H1 (cell line): ENCODE data around the gene DAPK2. TPM values are rescaled to one million over a fixed set of nuclear protein-coding genes. Genes with fewer than 3 reads are reported as not detected.

Experiments used
- CTCF ChIA-PET: fragments of 300-600 bp; sonication (Branson Sonifier 250); formaldehyde crosslinking; loops from one replicate; lab custom pipeline; 2021; ENCODE audit not compliant: partially characterized antibody; lab: Charles Lee
- POLR2A ChIA-PET: fragments of 300-600 bp; sonication (Branson Sonifier 250); formaldehyde crosslinking; loops from one replicate; lab custom pipeline; 2021; ENCODE audit warnings: inconsistent platforms; ENCODE audit not compliant: partially characterized antibody; lab: Charles Lee
- DNase-seq, 2 experiments: peaks; one replicate each; pipeline versions ENCODE4 v3.0.0 to v3.0.0-alpha.2; 2010 to 2022; ENCODE audit warnings: low spot score in 2 of 2, low read depth in 1 of 2, mixed read lengths in 1 of 2
- FAIRE-seq: peaks from 2 replicates; lab custom pipeline; 2011; peaks lifted over from hg19 to GRCh38; lab: Jason Lieb, UNC
- H2AFZ ChIP-seq: 2 replicates; pipeline ENCODE4 v1.8.1; 2012; ENCODE audit warnings: low read length, inconsistent platforms
- H2AK5ac ChIP-seq: 2 replicates; pipeline ENCODE4 v1.6.1; 2013; ENCODE audit warnings: low read depth, low read length
- H2BK120ac ChIP-seq: replicated peaks from 2 replicates; pipeline ENCODE3; 2013; ENCODE audit warnings: low read depth, low read length, inconsistent platforms
- H2BK12ac ChIP-seq: 2 replicates; pipeline ENCODE4 v1.6.1; 2013; ENCODE audit warnings: low read depth, low read length
- H2BK15ac ChIP-seq: 2 replicates; pipeline ENCODE4 v1.6.1; 2013; ENCODE audit warnings: low read length
- H2BK20ac ChIP-seq: 2 replicates; pipeline ENCODE4 v1.6.1; 2013; ENCODE audit warnings: low read length
- H2BK5ac ChIP-seq: 2 replicates; pipeline ENCODE4 v1.6.1; 2013; ENCODE audit warnings: low read depth, low read length
- H3K14ac ChIP-seq: 2 replicates; pipeline ENCODE4 v1.6.1; 2013; ENCODE audit warnings: inconsistent platforms; ENCODE audit not compliant: insufficient read length
- H3K18ac ChIP-seq: 2 replicates; pipeline ENCODE4 v1.6.1; 2013; ENCODE audit warnings: low read length; ENCODE audit errors: extremely low read depth
- H3K23ac ChIP-seq: 2 replicates; pipeline ENCODE4 v1.6.1; 2013; ENCODE audit warnings: inconsistent platforms; ENCODE audit not compliant: insufficient read length
- H3K23me2 ChIP-seq: 2 replicates; pipeline ENCODE4 v1.6.1; 2013; ENCODE audit warnings: low read depth, low read length
- H3K27ac ChIP-seq: 2 replicates; pipeline ENCODE4 v1.6.1; 2011; ENCODE audit warnings: low read depth, low read length, inconsistent platforms
- H3K27me3 ChIP-seq, 4 experiments: replicated peaks in 1 of 4; 1 replicate in 1 of 4; 2 replicates in 3 of 4; pipeline versions ENCODE4 v1.6.1 to v1.8.1; 2011 to 2013; ENCODE audit warnings: low read length in 3 of 4, mild to moderate bottlenecking in 3 of 4, inconsistent platforms in 2 of 4, mixed read lengths in 2 of 4, moderate library complexity in 1 of 4; ENCODE audit not compliant: control insufficient read depth in 3 of 4, insufficient read depth in 3 of 4; ENCODE audit errors: extremely low read depth in 1 of 4
- H3K36me3 ChIP-seq, 4 experiments: 2 replicates each; pipeline versions ENCODE4 v1.6.1 to v1.8.1; 2011 to 2013; ENCODE audit warnings: mild to moderate bottlenecking in 4 of 4, low read length in 3 of 4, moderate library complexity in 2 of 4, control low read depth in 1 of 4, inconsistent platforms in 1 of 4; ENCODE audit not compliant: insufficient read depth in 4 of 4, control insufficient read depth in 2 of 4
- H3K4ac ChIP-seq: replicated peaks from 2 replicates; pipeline ENCODE3; 2013; ENCODE audit warnings: low read length, low read depth, mixed read lengths, inconsistent platforms; ENCODE audit not compliant: insufficient read length
- H3K4me1 ChIP-seq, 4 experiments: replicated peaks in 1 of 4; 1 replicate in 1 of 4; 2 replicates in 3 of 4; pipeline versions ENCODE4 v1.6.1 to v1.8.1; 2011 to 2013; ENCODE audit warnings: low read length in 3 of 4, inconsistent platforms in 2 of 4, mixed read lengths in 1 of 4; ENCODE audit not compliant: insufficient read depth in 4 of 4, control insufficient read depth in 3 of 4
- H3K4me2 ChIP-seq, 2 experiments: 2 replicates each; pipeline versions ENCODE4 v1.6.1 to v1.8.1; 2011 to 2013; ENCODE audit warnings: low read depth in 2 of 2, low read length in 2 of 2, control low read depth in 1 of 2, inconsistent platforms in 1 of 2, mild to moderate bottlenecking in 1 of 2; ENCODE audit not compliant: insufficient read depth in 1 of 2
- H3K4me3 ChIP-seq, 4 experiments: fragments of 200-600, 300-600 bp in 1 of 4; sonication (generic), shearing (Covaris generic), sonication (Bioruptor Twin) in 1 of 4; 2 replicates each; pipeline versions ENCODE4 v1.5.1 to v1.8.1; 2011 to 2016; ENCODE audit warnings: low read length in 4 of 4, low read depth in 3 of 4, control low read depth in 2 of 4, inconsistent platforms in 2 of 4, mild to moderate bottlenecking in 2 of 4, mixed read lengths in 1 of 4, moderate library complexity in 1 of 4; ENCODE audit not compliant: insufficient read depth in 2 of 4; ENCODE audit errors: extremely low read depth in 1 of 4
- H3K56ac ChIP-seq: replicated peaks from 2 replicates; pipeline ENCODE3; 2013; ENCODE audit warnings: low read depth, mild to moderate bottlenecking, mixed read lengths, low read length, inconsistent platforms; ENCODE audit not compliant: insufficient read length
- H3K79me1 ChIP-seq: 2 replicates; pipeline ENCODE4 v1.6.1; 2013; ENCODE audit warnings: low read depth, low read length, control low read depth
- H3K79me2 ChIP-seq, 2 experiments: 2 replicates each; pipeline versions ENCODE4 v1.6.1 to v1.8.1; 2012 to 2013; ENCODE audit warnings: low read length in 2 of 2, mild to moderate bottlenecking in 2 of 2, inconsistent platforms in 1 of 2; ENCODE audit not compliant: insufficient read depth in 2 of 2, control insufficient read depth in 1 of 2
- H3K9ac ChIP-seq, 4 experiments: replicated peaks in 1 of 4; 1 replicate in 1 of 4; 2 replicates in 3 of 4; pipeline versions ENCODE4 v1.6.1 to v1.8.1; 2011 to 2013; ENCODE audit warnings: low read depth in 3 of 4, low read length in 3 of 4, control low read depth in 2 of 4, mild to moderate bottlenecking in 2 of 4, moderate library complexity in 2 of 4, inconsistent platforms in 1 of 4; ENCODE audit errors: extremely low read depth in 1 of 4
- H3K9me3 ChIP-seq, 2 experiments: 2 replicates each; pipeline versions ENCODE4 v1.6.1 to v1.8.1; 2012 to 2013; ENCODE audit warnings: mild to moderate bottlenecking in 2 of 2, moderate library complexity in 2 of 2, control low read depth in 1 of 2, inconsistent platforms in 1 of 2, low read depth in 1 of 2, low read length in 1 of 2, mixed read lengths in 1 of 2; ENCODE audit not compliant: insufficient read depth in 2 of 2
- H4K20me1 ChIP-seq, 2 experiments: replicated peaks in 1 of 2; 2 replicates each; pipeline versions ENCODE3 to v1.8.1; 2011 to 2013; ENCODE audit warnings: inconsistent platforms in 2 of 2, low read length in 2 of 2, mild to moderate bottlenecking in 1 of 2; ENCODE audit not compliant: insufficient read depth in 2 of 2, control insufficient read depth in 1 of 2
- H4K5ac ChIP-seq: 2 replicates; pipeline ENCODE4 v1.6.1; 2013; ENCODE audit warnings: low read length, low read depth, mixed read lengths, inconsistent platforms; ENCODE audit not compliant: insufficient read length
- H4K8ac ChIP-seq: 2 replicates; pipeline ENCODE4 v1.8.0; 2013; ENCODE audit warnings: mild to moderate bottlenecking, moderate library complexity, low read length, inconsistent platforms; ENCODE audit not compliant: insufficient read depth; ENCODE audit errors: extremely low read depth
- H4K91ac ChIP-seq: replicated peaks from 2 replicates; pipeline ENCODE3; 2013; ENCODE audit warnings: low read length, mixed read lengths, inconsistent platforms; ENCODE audit not compliant: insufficient read length
- BACH1 ChIP-seq: IDR thresholded peaks from 2 replicates; pipeline ENCODE4 v1.6.1; 2012; ENCODE audit warnings: low read length, improper control_type of control experiment
- CHD2 ChIP-seq: IDR thresholded peaks from 2 replicates; pipeline ENCODE4 v1.6.1; 2012; ENCODE audit warnings: low read length, improper control_type of control experiment
- FOSL1 ChIP-seq: IDR thresholded peaks from 2 replicates; pipeline ENCODE4 v1.6.1; 2011; ENCODE audit warnings: mild to moderate bottlenecking, low read depth, low read length, moderate library complexity; ENCODE audit not compliant: insufficient read depth
- GABPA ChIP-seq: IDR thresholded peaks from 2 replicates; pipeline ENCODE4 v1.6.1; 2011; ENCODE audit warnings: mild to moderate bottlenecking, low read length, moderate library complexity, borderline replicate concordance; ENCODE audit not compliant: insufficient read depth
- GTF2F1 ChIP-seq: IDR thresholded peaks from 2 replicates; pipeline ENCODE4 v1.6.1; 2012; ENCODE audit warnings: low read depth, low read length, improper control_type of control experiment, borderline replicate concordance
- HDAC6 ChIP-seq: IDR thresholded peaks from one replicate; pipeline ENCODE4 v1.7.1; 2012; ENCODE audit warnings: low read depth, mild to moderate bottlenecking, inconsistent platforms, low read length, moderate library complexity
- RNF2 ChIP-seq: fragments of 200-900, 300-1000 bp; sonication (generic); IDR thresholded peaks from 2 replicates; pipeline ENCODE4 v1.7.1; 2016; ENCODE audit warnings: borderline replicate concordance, low read depth, mild to moderate bottlenecking, antibody characterized with exemption, low read length; ENCODE audit not compliant: poor library complexity, severe bottlenecking; ENCODE audit errors: missing control alignments
- RXRA ChIP-seq: IDR thresholded peaks from 2 replicates; pipeline ENCODE4 v1.6.1; 2011; ENCODE audit warnings: low read depth, mild to moderate bottlenecking, low read length, moderate library complexity; ENCODE audit not compliant: insufficient read depth
- SRF ChIP-seq: IDR thresholded peaks from 2 replicates; pipeline ENCODE4 v1.6.1; 2011; ENCODE audit warnings: mild to moderate bottlenecking, low read depth, low read length, moderate library complexity
- TEAD4 ChIP-seq: IDR thresholded peaks from 2 replicates; pipeline ENCODE4 v1.6.1; 2012; ENCODE audit warnings: low read depth, low read length, inconsistent platforms, mixed read lengths
- WGBS, 2 experiments: shearing (Covaris generic) in 1 of 2; methylation state at CpG; one replicate each; pipeline versions ENCODE4 v1.1.6 to v1.1.7; 2013 to 2015; ENCODE audit warnings: low lambda C conversion rate in 2 of 2, mixed read lengths in 2 of 2, inconsistent platforms in 1 of 2, low coverage in 1 of 2, missing lambda C conversion rate in 1 of 2; ENCODE audit not compliant: insufficient replicate concordance in 2 of 2, insufficient coverage in 1 of 2, insufficient read length in 1 of 2; ENCODE audit errors: extremely low coverage in 1 of 2, missing lambda C conversion rate in 1 of 2; 5-methylcytosine and 5-hydroxymethylcytosine counted together
- polyA plus RNA-seq, 7 experiments: library from polyadenylated mRNA; depleted of rRNA in 3 of 7; stranded (reverse) in 5 of 7; unstranded in 2 of 7; fragments of >200 nt in 5 of 7; fragments of 200-250 nt in 2 of 7; gene quantifications; 1 replicate in 5 of 7; 2 replicates in 1 of 7; 4 replicates in 1 of 7; pipeline versions ENCODE4 v1.2.1 to v1.2.3, GENCODE V29; 2011 to 2013; ENCODE audit warnings: missing spikeins in 2 of 7, mixed read lengths in 2 of 7
- total RNA-seq: library from RNA; stranded (reverse); fragmentation: NEBNext Ultra II Directional; extraction: Animal tissue kit (Norgen Biotek cat#: 25700); gene quantifications from 2 replicates; pipeline ENCODE4 v1.2.1, GENCODE V29; 2021

DAPK2 gene
- total and polyA plus RNA-seq, 2 of the 8 experiments (the other 6 are each of a cell fraction or from before 2014, with no cell fraction given): 1.8 to 2.9 TPM

GRCh38 chr15:63969652-63970421, 76.4 kb downstream of the DAPK2 start:
- H2BK20ac ChIP-seq: 0 out of 2 replicates have a peak overlapping the region, but pooled peaks have one; percentile 15
- H3K36me3 ChIP-seq: no peaks in the 10 kb centered on the region
- H2BK5ac ChIP-seq: no peak overlapping the region
- no peaks in the 10 kb centered on the region for H3K9me3 ChIP-seq
- ChIA-PET CTCF (interaction anchor here (1.3 to 7.8 kb wide), 6 partner anchors 8 to 218 kb away, joined by 3 to 56 read pairs (median 6); no protein-coding TSS in a partner anchor), POLR2A (interaction anchor here (0.6 kb wide), 1 partner anchor 250 kb away, joined by 3 read pairs; no protein-coding TSS in a partner anchor)
- H2BK120ac ChIP-seq: no peak overlapping the region
- TF ChIP-seq HDAC6: no peak
- TF ChIP-seq SRF: no peak
- TF ChIP-seq GTF2F1: no peak
- TF ChIP-seq TEAD4: no peak
- TF ChIP-seq BACH1: no peak
- no peak for TF ChIP-seq GABPA
- no peak for TF ChIP-seq CHD2
- TF ChIP-seq RXRA: no peak
- no peak for TF ChIP-seq RNF2
- TF ChIP-seq FOSL1: no peak
- peaks cover 7 to 28% (median 20%) of the 10 kb centered on the region in 4 experiments for H3K4me1 ChIP-seq
- no peak overlapping the region for H3K56ac ChIP-seq
- H2AFZ ChIP-seq: no peak overlapping the region
- no peak overlapping the region for H3K18ac ChIP-seq
- H4K91ac ChIP-seq: no peak overlapping the region
- H3K79me2 ChIP-seq: no peaks in the 10 kb centered on the region
- H4K8ac ChIP-seq: no peak overlapping the region
- no peak overlapping the region for H4K5ac ChIP-seq
- H4K20me1 ChIP-seq: no peaks in the 10 kb centered on the region
- no peak overlapping the region for H3K14ac ChIP-seq
- no peak overlapping the region for H2AK5ac ChIP-seq
- no peak overlapping the region for H3K4ac ChIP-seq
- H2BK12ac ChIP-seq: peak overlapping the region; percentile 75; the same call in 1 of the 2 replicates
- peak in 1 of 2 experiments; percentile 23 for DNase-seq
- no peak overlapping the region for H3K4me2 ChIP-seq
- no peak overlapping the region for H3K27ac ChIP-seq
- no peaks in the 10 kb centered on the region for H3K23me2 ChIP-seq
- no peak overlapping the region for H3K9ac ChIP-seq
- 0 out of 2 replicates have a peak overlapping the region, but pooled peaks have one; percentile 62 for H2BK15ac ChIP-seq
- peaks cover 0 to 2% (median 0%) of the 10 kb centered on the region in 4 experiments; a peak in 1 of 7 replicates for H3K27me3 ChIP-seq
- 94% methylated on average over 2 of the region's 2 CpGs; no CpG with 5 or more reads in 1 of the 2 experiments for WGBS, 2 experiments
- H3K23ac ChIP-seq: no peak overlapping the region
- H3K4me3 ChIP-seq: no peak overlapping the region
- H3K79me1 ChIP-seq: no peaks in the 10 kb centered on the region
- FAIRE-seq: no peak
